SU-DHL-6 (cell line): ENCODE measurements around the gene NCCRP1.

ENCODE experiments used
- H2AFZ ChIP-seq: fragments of 200-600 bp; sonication (generic); 2 replicates; pipeline ENCODE4 v1.6.1; 2014; ENCODE audit warnings: low read depth, mild to moderate bottlenecking, moderate library complexity, mixed read lengths, antibody characterized with exemption, low read length; ENCODE audit not compliant: severe bottlenecking
- H3F3A ChIP-seq: fragments of 200-600 bp; shearing (Covaris generic); 2 replicates; pipeline ENCODE4 v1.6.0; 2016; ENCODE audit warnings: antibody characterized with exemption, mild to moderate bottlenecking; ENCODE audit not compliant: insufficient read depth
- H3K27ac ChIP-seq: fragments of 200-600 bp; sonication (generic); 2 replicates; pipeline ENCODE4 v1.5.1; 2016; ENCODE audit warnings: low read depth, mild to moderate bottlenecking, low read length, moderate library complexity, mixed read lengths
- H3K27me3 ChIP-seq: fragments of 200-600 bp; sonication (generic), shearing (Covaris generic); 2 replicates; pipeline ENCODE4 v1.6.0; 2014; ENCODE audit warnings: mild to moderate bottlenecking, low read length
- H3K36me3 ChIP-seq: fragments of 200-600 bp; sonication (generic); 2 replicates; pipeline ENCODE4 v1.6.1; 2014; ENCODE audit warnings: mild to moderate bottlenecking, low read length, mixed read lengths
- H3K4me2 ChIP-seq: fragments of 300-600, 200-600 bp; shearing (Covaris generic), sonication (generic); 2 replicates; pipeline ENCODE4 v1.6.0; 2014; ENCODE audit warnings: low read length, low read depth, mild to moderate bottlenecking; ENCODE audit not compliant: poor library complexity, severe bottlenecking
- H3K4me3 ChIP-seq: fragments of 200-600 bp; sonication (generic); 2 replicates; pipeline ENCODE4 v1.5.1; 2014; ENCODE audit warnings: antibody characterized with exemption, low read length, mild to moderate bottlenecking, mixed read lengths; ENCODE audit not compliant: insufficient read depth, poor library complexity, severe bottlenecking
- H3K79me2 ChIP-seq: fragments of 200-600 bp; sonication (generic); 2 replicates; pipeline ENCODE4 v1.6.1; 2014; ENCODE audit warnings: mild to moderate bottlenecking, low read length, moderate library complexity; ENCODE audit not compliant: insufficient read depth
- H3K9ac ChIP-seq: fragments of 200-600 bp; sonication (generic); 2 replicates; pipeline ENCODE4 v1.7.0; 2014; ENCODE audit warnings: mild to moderate bottlenecking, low read length
- H3K9me2 ChIP-seq: fragments of 200-600 bp; sonication (generic); replicated peaks from 2 replicates; pipeline ENCODE4 v1.6.1; 2014; ENCODE audit warnings: low read length; ENCODE audit not compliant: insufficient read depth
- H3K9me3 ChIP-seq: fragments of 200-600 bp; sonication (generic); 2 replicates; pipeline ENCODE4 v1.6.1; 2014; ENCODE audit warnings: low read length, mixed read lengths; ENCODE audit not compliant: insufficient read depth
- H4K20me1 ChIP-seq: fragments of 200-600 bp; sonication (generic); 2 replicates; pipeline ENCODE4 v1.6.1; 2014; ENCODE audit warnings: low read depth, mild to moderate bottlenecking, antibody characterized with exemption, low read length, moderate library complexity, mixed read lengths
- EZH2phosphoT487 ChIP-seq: fragments of 200-600 bp; sonication (generic), shearing (Covaris generic); conservative IDR thresholded peaks from 2 replicates; pipeline ENCODE4 v1.6.1; 2018; ENCODE audit warnings: mild to moderate bottlenecking, antibody characterized with exemption, low read length, moderate library complexity, mixed read lengths
- TF ChIP-seq, protein P1 (sequence below): fragments of 200-600 bp; sonication (generic); IDR thresholded peaks from one replicate; pipeline ENCODE4 v1.5.1; 2017; ENCODE audit warnings: antibody characterized with exemption, mild to moderate bottlenecking, low read length, moderate library complexity; ENCODE audit not compliant: insufficient read depth, poor library complexity, severe bottlenecking

NCCRP1 gene

DNA sequence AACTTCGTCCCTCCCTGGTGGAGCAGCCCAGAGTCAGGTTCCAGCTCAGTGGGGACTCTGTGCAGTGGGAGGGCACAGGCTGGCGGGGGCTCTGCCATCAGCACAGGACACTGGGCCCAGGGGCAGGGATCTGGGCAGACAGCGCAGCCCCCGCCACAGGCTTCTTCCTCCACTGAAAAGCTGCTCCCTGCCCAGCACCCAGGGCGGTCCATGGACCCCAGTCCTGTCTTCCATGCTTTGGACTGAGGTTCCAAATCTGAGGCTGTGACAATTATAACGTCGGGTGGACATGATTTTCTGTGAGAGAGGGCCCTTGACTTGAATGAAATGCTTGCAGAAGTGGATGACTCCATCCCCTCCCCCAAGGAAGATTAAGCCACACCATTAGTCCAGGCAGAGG is 21.2 kb upstream of the NCCRP1 start:
- H4K20me1 ChIP-seq: no peaks in the 10 kb centered on the region
- H3K9me3 ChIP-seq: no peaks in the 10 kb centered on the region
- no peaks in the 10 kb centered on the region for H3K9me2 ChIP-seq
- H3K79me2 ChIP-seq: no peaks in the 10 kb centered on the region
- TF ChIP-seq EZH2phosphoT487: no peak
- TF ChIP-seq, protein P1, sequence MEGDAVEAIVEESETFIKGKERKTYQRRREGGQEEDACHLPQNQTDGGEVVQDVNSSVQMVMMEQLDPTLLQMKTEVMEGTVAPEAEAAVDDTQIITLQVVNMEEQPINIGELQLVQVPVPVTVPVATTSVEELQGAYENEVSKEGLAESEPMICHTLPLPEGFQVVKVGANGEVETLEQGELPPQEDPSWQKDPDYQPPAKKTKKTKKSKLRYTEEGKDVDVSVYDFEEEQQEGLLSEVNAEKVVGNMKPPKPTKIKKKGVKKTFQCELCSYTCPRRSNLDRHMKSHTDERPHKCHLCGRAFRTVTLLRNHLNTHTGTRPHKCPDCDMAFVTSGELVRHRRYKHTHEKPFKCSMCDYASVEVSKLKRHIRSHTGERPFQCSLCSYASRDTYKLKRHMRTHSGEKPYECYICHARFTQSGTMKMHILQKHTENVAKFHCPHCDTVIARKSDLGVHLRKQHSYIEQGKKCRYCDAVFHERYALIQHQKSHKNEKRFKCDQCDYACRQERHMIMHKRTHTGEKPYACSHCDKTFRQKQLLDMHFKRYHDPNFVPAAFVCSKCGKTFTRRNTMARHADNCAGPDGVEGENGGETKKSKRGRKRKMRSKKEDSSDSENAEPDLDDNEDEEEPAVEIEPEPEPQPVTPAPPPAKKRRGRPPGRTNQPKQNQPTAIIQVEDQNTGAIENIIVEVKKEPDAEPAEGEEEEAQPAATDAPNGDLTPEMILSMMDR: no peak
- no peak overlapping the region for H3K27ac ChIP-seq
- H3K36me3 ChIP-seq: no peaks in the 10 kb centered on the region
- H3K4me3 ChIP-seq: no peak overlapping the region
- H2AFZ ChIP-seq: no peak overlapping the region
- no peaks in the 10 kb centered on the region for H3F3A ChIP-seq
- H3K27me3 ChIP-seq: no peaks in the 10 kb centered on the region
- no peak overlapping the region for H3K9ac ChIP-seq
- no peak overlapping the region for H3K4me2 ChIP-seq

DNA sequence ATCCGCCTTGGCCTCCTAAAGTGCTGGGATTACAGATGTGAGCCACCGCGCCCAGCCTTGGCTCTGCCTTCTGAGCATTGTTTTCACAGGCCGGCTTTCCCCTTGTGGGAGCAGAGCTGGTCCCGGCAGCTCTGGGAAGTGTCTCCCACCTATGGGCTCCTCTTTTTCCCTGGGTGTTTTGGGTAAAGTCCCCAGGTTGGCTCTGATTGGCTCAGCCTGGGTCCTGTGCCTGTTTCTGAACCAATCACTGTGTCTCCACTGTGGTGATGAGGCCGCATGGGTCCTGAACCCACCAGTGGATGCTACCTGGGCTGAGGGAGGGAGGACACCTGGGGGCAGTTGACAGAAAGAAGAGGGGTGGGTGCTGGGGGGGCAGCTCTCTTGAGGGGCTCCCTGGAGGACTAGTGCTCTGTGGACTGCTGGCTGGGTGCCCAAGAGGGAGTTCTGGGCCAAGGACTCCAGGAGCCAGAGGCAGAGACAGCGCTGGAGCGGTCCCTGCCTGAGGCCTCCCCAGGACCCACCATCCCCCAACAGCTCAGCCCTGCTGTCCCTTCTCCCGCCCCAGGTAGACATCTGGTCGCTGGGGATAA is 19.6 kb upstream of the NCCRP1 start:
- no peak overlapping the region for H2AFZ ChIP-seq
- TF ChIP-seq, protein P1: no peak
- no peak for TF ChIP-seq EZH2phosphoT487
- H3K9me2 ChIP-seq: no peaks in the 10 kb centered on the region
- H3K4me3 ChIP-seq: no peak overlapping the region
- H3K36me3 ChIP-seq: no peaks in the 10 kb centered on the region
- H3K79me2 ChIP-seq: no peaks in the 10 kb centered on the region
- no peak overlapping the region for H3K9ac ChIP-seq
- no peaks in the 10 kb centered on the region for H3K27me3 ChIP-seq
- no peak overlapping the region for H3K27ac ChIP-seq
- no peaks in the 10 kb centered on the region for H3K9me3 ChIP-seq
- H4K20me1 ChIP-seq: no peaks in the 10 kb centered on the region
- no peak overlapping the region for H3K4me2 ChIP-seq
- no peaks in the 10 kb centered on the region for H3F3A ChIP-seq

DNA sequence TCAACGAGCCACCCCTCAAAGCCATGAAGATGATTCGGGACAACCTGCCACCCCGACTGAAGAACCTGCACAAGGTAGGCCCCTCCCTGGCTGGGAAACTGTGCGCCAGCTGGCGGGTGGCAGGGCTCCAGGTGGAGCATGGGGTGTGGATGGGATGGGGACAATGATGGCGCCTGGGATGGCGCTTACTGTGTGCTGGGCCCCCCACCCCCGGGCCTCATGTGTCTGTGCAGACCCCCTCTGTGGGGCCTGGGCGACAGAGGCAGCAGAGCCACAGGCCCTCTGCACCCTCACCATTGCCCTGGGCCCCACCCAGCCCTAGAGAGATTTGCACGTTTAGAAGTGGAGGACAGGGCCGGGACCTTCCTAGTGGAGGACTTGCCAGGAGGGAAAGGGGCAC is 19.0 kb upstream of the NCCRP1 start:
- TF ChIP-seq, protein P1: no peak
- TF ChIP-seq EZH2phosphoT487: no peak
- no peaks in the 10 kb centered on the region for H3K36me3 ChIP-seq
- no peaks in the 10 kb centered on the region for H3K9me2 ChIP-seq
- H3K9ac ChIP-seq: no peak overlapping the region
- H3K4me3 ChIP-seq: no peak overlapping the region
- no peak overlapping the region for H3K4me2 ChIP-seq
- no peaks in the 10 kb centered on the region for H3K79me2 ChIP-seq
- no peaks in the 10 kb centered on the region for H3F3A ChIP-seq
- H3K27me3 ChIP-seq: no peaks in the 10 kb centered on the region
- no peaks in the 10 kb centered on the region for H4K20me1 ChIP-seq
- no peaks in the 10 kb centered on the region for H3K9me3 ChIP-seq
- H3K27ac ChIP-seq: no peak overlapping the region
- H2AFZ ChIP-seq: no peak overlapping the region
